ENCODE data around the gene CEP72. TPM values are rescaled to one million over a fixed set of nuclear protein-coding genes. Genes with fewer than 3 reads are reported as not detected.
"Not testable (repeated sequence)": the region's sequence is repeated elsewhere in the genome, so short reads cannot be mapped to it uniquely, and the experiment has no call there.

Gene CEP72
- polyA plus RNA-seq, 4 donors, result 7.2 to 10.7 (median 8.9) TPM

DNA sequence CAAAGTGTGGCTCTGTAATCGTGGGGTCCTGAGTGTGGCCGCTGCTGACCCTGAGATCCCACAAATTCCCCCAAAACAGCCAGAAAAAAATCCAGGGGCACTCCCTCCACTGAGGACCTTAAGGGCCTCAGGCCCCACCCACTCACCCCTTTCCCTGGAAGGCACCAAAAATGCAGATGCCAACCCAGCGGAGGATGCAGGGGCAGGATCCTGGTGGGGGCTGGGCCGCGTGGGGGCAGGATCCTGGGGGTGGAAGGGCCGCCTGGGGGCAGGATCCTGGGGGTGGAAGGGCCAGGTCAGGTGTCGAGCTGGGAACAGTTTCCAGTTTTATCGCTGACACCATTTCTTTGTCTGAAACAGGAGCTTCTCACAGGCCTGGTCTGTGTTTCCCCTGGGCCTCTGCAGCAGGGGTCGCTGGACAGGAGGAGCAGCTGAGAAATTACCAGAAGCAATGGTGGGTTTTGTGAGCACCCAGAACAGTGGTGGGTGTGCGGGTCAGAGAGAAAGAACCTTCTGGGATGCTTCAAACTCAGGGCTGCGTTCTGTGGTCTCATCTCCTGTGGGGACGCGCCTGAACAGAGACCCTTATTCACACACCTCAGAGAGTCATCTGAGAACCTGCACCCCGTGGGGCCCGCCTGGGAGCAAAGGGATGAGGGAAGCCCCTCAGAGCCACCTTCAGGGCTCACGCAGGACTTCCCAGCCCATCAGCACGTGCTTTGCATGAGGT lies 67.2 kb downstream of the CEP72 start:
- DNase-seq (ENCODE audit: low read depth in 4 of 4, low spot score in 3 of 4), result not testable (repeated sequence)

DNA sequence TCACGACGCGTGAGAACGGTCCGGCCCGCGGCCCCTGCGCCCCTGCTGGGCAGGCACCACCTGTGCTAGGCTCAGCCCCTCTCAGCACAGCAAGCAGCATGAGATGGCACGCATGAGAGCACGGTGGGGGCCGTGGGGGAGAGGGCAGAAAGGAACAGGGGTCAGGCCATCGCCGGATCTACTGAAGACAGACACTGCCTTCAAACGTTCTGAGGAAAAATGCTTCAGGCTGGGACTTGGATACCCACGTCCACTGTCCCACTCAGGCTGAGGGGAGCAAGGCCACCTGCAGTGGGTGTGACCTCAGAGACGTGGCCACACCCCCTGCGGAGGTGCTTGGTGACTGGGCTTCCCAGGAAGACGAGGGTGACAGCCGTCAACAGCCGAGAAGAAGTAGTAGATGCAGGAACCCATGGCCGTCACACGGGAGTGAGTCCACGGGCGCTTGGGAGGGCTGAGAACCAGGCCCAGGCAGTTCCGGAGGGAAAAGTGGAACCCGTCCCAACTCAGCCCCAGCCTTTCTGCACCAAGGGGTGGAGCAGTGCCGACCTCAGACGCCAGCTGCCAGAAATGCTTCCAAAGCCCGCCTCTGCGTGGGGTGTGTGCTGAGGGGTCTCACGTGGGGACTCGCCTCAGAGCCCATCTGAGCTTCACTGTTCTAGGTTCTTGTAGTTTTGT lies 68.1 kb downstream of the CEP72 start:
- not testable (repeated sequence) for DNase-seq (ENCODE audit: low read depth in 4 of 4, low spot score in 3 of 4)

DNA sequence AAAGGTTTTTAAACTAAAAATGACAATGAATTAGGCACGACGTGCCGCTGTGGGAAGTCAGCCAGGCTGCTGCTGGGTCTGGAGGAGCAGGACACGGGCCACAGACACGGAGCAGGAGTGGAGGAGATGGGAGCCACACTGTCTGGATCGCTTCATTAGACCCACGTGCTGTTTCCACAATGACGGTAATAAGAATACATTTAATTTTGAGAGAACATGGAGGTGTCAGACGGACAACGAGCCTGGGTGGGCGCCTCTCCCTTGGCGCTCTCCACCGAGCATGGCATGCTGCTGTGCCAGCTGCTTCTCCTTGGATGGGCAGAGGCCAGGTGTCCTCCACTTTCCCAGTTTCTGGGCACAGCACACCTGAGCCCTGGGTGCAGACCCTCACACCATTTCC lies 68.7 kb downstream of the CEP72 start:
- not testable (repeated sequence) for DNase-seq (ENCODE audit: low read depth in 4 of 4, low spot score in 3 of 4)

DNA sequence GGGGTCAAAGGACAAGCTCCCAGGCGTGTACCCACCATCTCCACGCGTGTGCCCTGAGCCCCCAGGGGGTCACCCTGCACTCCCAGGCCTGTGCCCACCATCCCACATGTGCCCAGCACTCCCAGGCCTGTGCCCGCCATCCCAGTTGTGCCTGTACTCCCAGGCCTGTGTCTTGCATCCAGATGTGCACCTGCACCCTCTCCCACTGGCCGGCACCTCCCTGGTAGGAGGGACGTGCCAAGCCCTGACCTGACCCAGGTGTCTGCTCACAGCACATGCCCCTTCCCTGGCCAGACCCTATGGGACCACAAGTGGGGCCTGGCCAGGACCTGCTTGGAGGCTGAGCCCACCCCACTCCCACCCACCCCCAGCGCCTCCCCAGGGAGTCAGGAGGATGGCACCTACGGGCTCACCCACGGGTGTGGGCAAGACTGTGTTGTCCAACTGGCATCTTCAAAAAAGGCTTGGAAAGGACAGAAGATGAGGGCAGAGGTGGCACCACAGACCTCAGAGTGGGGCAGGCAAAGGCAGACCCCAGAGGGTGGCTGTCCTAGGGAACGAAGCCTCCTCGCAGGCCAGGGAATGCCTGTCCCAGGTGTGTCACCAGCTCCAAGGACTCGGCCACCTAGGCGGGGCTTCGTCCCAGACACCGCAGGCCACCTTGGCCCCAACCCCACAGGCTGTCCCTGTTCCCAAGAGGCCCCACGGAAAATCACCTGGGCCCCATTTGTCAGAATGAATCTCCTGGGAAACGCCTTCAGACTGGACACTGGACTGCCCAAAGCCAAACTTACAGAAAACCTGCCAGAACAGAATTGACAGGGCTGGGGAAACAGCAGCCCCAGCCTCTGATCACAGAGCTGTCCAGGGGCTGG lies 69.4 kb downstream of the CEP72 start:
- not testable (repeated sequence) for DNase-seq (ENCODE audit: low read depth in 4 of 4, low spot score in 3 of 4)

GRCh38 chr5:682216-682615 lies 70.1 kb downstream of the CEP72 start:
- DNase-seq (ENCODE audit: low read depth in 4 of 4, low spot score in 3 of 4), result not testable (repeated sequence)

DNA sequence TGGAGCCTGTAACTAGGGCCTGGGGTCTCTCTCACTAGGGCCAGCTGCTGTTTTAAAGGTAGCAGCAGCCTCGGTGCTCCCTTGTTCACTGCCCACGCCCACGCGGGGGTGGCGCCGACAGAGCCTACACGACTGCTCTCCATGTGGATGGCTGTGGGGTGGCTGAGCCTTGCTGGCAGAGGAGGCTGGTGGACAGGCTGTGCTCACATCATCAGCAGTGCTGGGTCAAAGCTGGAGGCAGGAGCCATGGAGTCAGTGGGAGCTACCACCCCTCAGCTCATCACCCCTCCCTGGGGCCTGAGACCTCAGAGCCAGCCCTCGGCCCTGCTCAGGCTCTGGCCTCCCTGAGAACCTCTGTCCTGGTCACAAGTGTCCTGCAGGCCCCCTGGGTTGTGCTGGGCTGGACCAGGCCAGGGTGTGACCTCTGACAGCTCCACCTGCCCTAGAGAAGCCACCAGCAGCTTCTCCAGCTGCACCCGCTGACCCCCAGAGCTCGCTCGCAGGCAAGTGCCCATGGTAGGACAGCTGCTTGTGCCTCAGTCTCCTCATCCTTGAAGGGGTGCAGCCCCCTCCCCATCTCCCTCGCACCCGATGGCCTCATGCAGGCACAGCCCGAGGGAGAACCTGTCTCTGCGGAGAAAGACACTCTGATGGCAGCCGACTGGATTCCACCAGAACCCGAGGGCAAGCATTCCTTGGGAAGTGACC lies 70.7 kb downstream of the CEP72 start:
- not testable (repeated sequence) for DNase-seq (ENCODE audit: low read depth in 4 of 4, low spot score in 3 of 4)

GRCh38 chr5:683551-684481 lies 71.7 kb downstream of the CEP72 start:
- no peak for DNase-seq (ENCODE audit: low read depth in 4 of 4, low spot score in 3 of 4)

DNA sequence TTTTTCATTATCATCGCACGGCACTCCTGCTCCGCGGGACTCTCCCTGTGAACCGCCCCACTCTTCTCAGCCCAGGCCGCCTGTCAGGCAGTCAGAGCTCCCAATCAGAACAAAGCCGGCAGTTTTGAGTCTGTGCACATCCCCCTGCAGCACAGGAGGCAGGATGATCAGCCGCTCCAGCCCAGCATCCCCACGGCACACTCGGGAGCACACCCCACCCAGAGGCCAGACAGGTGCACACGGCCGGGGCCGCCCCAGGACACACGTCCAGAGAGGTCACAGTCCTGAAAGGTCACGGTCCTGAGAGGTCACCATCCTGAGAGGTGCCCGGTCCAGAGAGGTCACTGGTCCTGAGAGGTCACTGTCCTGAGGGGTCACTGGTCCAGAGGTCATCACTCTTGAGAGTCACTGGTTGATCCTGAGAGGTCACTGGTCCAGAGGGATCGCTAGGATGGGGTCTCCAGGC lies 72.6 kb downstream of the CEP72 start:
- DNase-seq (ENCODE audit: low read depth in 4 of 4, low spot score in 3 of 4), result no peak

- no peak for DNase-seq (ENCODE audit: low read depth in 4 of 4, low spot score in 3 of 4)
Measured at GRCh38 chr5:685262-686171, 73.4 kb downstream of the CEP72 start.

- DNase-seq (ENCODE audit: low read depth in 4 of 4, low spot score in 3 of 4), result not testable (repeated sequence)
Measured at GRCh38 chr5:686172-686523, 74.0 kb downstream of the CEP72 start.

- not testable (repeated sequence) for DNase-seq (ENCODE audit: low read depth in 4 of 4, low spot score in 3 of 4)
Measured at GRCh38 chr5:686936-687335, 74.8 kb downstream of the CEP72 start.

GRCh38 chr5:688348-689010 lies 76.3 kb downstream of the CEP72 start:
- not testable (repeated sequence) for DNase-seq (ENCODE audit: low read depth in 4 of 4, low spot score in 3 of 4)

DNA sequence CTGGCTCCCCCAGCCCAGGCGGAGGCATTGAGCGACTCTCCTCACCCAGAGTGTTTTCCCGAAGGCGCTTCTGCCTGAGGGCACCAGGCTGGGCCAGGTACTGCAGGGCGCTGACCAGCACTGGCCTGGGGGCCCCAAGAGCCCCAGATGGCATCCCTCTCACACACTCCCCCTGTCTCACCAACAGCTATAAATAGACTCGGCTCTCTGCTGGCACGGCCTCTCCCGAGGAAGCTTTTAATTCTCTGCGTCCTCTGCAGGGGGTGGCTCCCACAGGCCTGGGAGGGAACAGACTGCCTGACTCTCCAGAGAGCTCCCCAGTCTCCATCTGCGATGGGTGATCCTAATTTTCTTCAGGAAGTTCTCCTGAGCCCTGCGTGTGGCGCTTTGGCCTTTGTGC lies 78.2 kb downstream of the CEP72 start:
- not testable (repeated sequence) for DNase-seq (ENCODE audit: low read depth in 4 of 4, low spot score in 3 of 4)

- DNase-seq (ENCODE audit: low read depth in 4 of 4, low spot score in 3 of 4), result not testable (repeated sequence)
Measured at GRCh38 chr5:691049-691448, 78.9 kb downstream of the CEP72 start.

DNA sequence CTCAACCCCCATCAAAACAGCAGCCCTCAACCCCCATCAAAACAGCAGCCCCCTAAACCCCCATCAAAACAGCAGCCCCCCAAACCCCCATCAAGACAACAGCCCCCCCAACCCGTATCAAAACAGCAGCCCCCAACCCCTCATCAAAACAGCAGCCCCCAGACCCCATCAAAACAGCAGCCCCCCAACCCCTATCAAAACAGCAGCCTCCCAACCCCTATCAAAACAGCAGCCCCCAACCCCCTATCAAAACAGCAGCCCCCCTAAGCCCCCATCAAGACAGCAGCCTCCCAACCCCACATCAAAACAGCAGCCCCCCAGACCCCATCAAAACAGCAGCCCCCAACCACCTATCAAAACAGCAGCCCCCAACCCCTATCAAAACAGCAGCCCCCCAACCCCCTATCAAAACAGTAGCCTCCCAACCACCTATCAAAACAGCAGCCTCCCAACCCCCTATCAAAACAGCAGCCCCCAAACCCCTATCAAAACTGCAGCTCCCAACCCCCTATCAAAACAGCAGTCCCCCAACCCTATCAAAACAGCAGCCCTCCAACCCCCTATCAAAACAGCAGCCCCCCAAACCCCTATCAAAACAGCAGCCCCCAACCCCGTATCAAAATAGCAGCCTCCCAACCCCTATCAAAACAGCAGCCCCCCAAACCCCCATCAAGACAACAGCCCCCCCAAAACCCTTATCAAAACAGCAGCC lies 79.8 kb downstream of the CEP72 start:
- no peak for DNase-seq (ENCODE audit: low read depth in 4 of 4, low spot score in 3 of 4)

- not testable (repeated sequence) for DNase-seq (ENCODE audit: low read depth in 4 of 4, low spot score in 3 of 4)
Measured at GRCh38 chr5:692529-693041, 80.4 kb downstream of the CEP72 start.
